ENCODE results near the gene COQ2. TPM values are rescaled to one million over a fixed set of nuclear protein-coding genes. Genes with fewer than 3 reads are reported as not detected.
"Not testable (repeated sequence)": the region's sequence is repeated elsewhere in the genome, so short reads cannot be mapped to it uniquely, and the experiment has no call there.

Gene COQ2
- total RNA-seq, 1 donor from 2014 or later, result 8.7 TPM

- Mint-ChIP-seq H3K4me1 (ENCODE audit: low read depth, unreplicated experiment) (no peaks in the 10 kb centered on the region), H3K36me3 (ENCODE audit: low read depth, unreplicated experiment) (no peaks in the 10 kb centered on the region), H3K27ac (ENCODE audit: unreplicated experiment) (no peak overlapping the region), H3K9me3 (ENCODE audit: unreplicated experiment) (peaks cover 3% of the 10 kb centered on the region), H3K4me3 (ENCODE audit: unreplicated experiment) (no peak overlapping the region), H3K27me3 (ENCODE audit: low read depth, unreplicated experiment) (no peaks in the 10 kb centered on the region)
- no peak for FAIRE-seq
- Histone ChIP-seq H3K4me1 (ENCODE audit: insufficient read depth, low read length) (no peaks in the 10 kb centered on the region), H2AFZ (ENCODE audit: low read depth, low read length) (no peak overlapping the region), H3K4me3 (ENCODE audit: insufficient read depth, low read depth, low read length) (no peak overlapping the region), H3K4me2 (ENCODE audit: low read length) (no peak overlapping the region), H3K27ac (ENCODE audit: low read depth, low read length) (no peak overlapping the region), H3K79me2 (ENCODE audit: insufficient read depth, low read length) (no peaks in the 10 kb centered on the region), H3K27me3 (ENCODE audit: insufficient read depth, low read length) (no peaks in the 10 kb centered on the region), H3K9me3 (ENCODE audit: insufficient read depth, low read depth, low read length) (no peaks in the 10 kb centered on the region), H3K36me3 (ENCODE audit: insufficient read depth, low read length) (no peaks in the 10 kb centered on the region), H3K9ac (ENCODE audit: low read length) (no peak overlapping the region), H4K20me1 (ENCODE audit: insufficient read depth, low read length) (no peaks in the 10 kb centered on the region)
- no peak for TF ChIP-seq EZH2 (IDR thresholded peaks at IDR 0.05; ENCODE audit: insufficient read depth, low read length)
- DNase-seq (ENCODE audit: low read depth), result no peak
These were observed 46.0 kb downstream of the COQ2 start for GRCh38 chr4:83238393-83239248.

- Histone ChIP-seq H3K27ac (ENCODE audit: low read depth, low read length) (no peak overlapping the region), H3K4me1 (ENCODE audit: insufficient read depth, low read length) (no peaks in the 10 kb centered on the region), H4K20me1 (ENCODE audit: insufficient read depth, low read length) (no peaks in the 10 kb centered on the region), H2AFZ (ENCODE audit: low read depth, low read length) (no peak overlapping the region), H3K9me3 (ENCODE audit: insufficient read depth, low read depth, low read length) (no peaks in the 10 kb centered on the region), H3K79me2 (ENCODE audit: insufficient read depth, low read length) (no peaks in the 10 kb centered on the region), H3K4me2 (ENCODE audit: low read length) (no peak overlapping the region), H3K4me3 (ENCODE audit: insufficient read depth, low read depth, low read length) (no peak overlapping the region), H3K27me3 (ENCODE audit: insufficient read depth, low read length) (no peaks in the 10 kb centered on the region), H3K36me3 (ENCODE audit: insufficient read depth, low read length) (no peaks in the 10 kb centered on the region), H3K9ac (ENCODE audit: low read length) (no peak overlapping the region)
- Mint-ChIP-seq H3K27ac (ENCODE audit: unreplicated experiment) (no peak overlapping the region), H3K27me3 (ENCODE audit: low read depth, unreplicated experiment) (no peaks in the 10 kb centered on the region), H3K4me1 (ENCODE audit: low read depth, unreplicated experiment) (no peaks in the 10 kb centered on the region), H3K36me3 (ENCODE audit: low read depth, unreplicated experiment) (no peaks in the 10 kb centered on the region), H3K9me3 (ENCODE audit: unreplicated experiment) (no peaks in the 10 kb centered on the region), H3K4me3 (ENCODE audit: unreplicated experiment) (no peak overlapping the region)
- FAIRE-seq, result no peak
- TF ChIP-seq CTCF (IDR thresholded peaks at IDR 0.05; ENCODE audit: insufficient read depth, low read depth, low read length), result no peak
- TF ChIP-seq EZH2 (IDR thresholded peaks at IDR 0.05; ENCODE audit: insufficient read depth, low read length), result no peak
- DNase-seq (ENCODE audit: low read depth), result no peak
These were observed 47.0 kb downstream of the COQ2 start for GRCh38 chr4:83237591-83237990.

- not testable (repeated sequence) for H3K36me3 ChIP-seq (ENCODE audit: insufficient read depth, low read length); H3K27me3 ChIP-seq (ENCODE audit: insufficient read depth, low read length); H3K9me3 Mint-ChIP-seq (ENCODE audit: unreplicated experiment); H3K4me3 ChIP-seq (ENCODE audit: insufficient read depth, low read depth, low read length); FAIRE-seq; DNase-seq (ENCODE audit: low read depth); H3K27ac Mint-ChIP-seq (ENCODE audit: unreplicated experiment); H3K4me1 Mint-ChIP-seq (ENCODE audit: low read depth, unreplicated experiment); H4K20me1 ChIP-seq (ENCODE audit: insufficient read depth, low read length); H3K27ac ChIP-seq (ENCODE audit: low read depth, low read length); H3K9ac ChIP-seq (ENCODE audit: low read length); H3K79me2 ChIP-seq (ENCODE audit: insufficient read depth, low read length); H3K9me3 ChIP-seq (ENCODE audit: insufficient read depth, low read depth, low read length); H3K4me2 ChIP-seq (ENCODE audit: low read length); H3K4me3 Mint-ChIP-seq (ENCODE audit: unreplicated experiment); H3K27me3 Mint-ChIP-seq (ENCODE audit: low read depth, unreplicated experiment); H2AFZ ChIP-seq (ENCODE audit: low read depth, low read length); H3K4me1 ChIP-seq (ENCODE audit: insufficient read depth, low read length); H3K36me3 Mint-ChIP-seq (ENCODE audit: low read depth, unreplicated experiment)
These were observed 48.9 kb downstream of the COQ2 start for GRCh38 chr4:83235645-83236133.
